Dermis blood vessel endothelial cell (primary cell): ENCODE results near the gene SYNRG. TPM values are rescaled to one million over a fixed set of nuclear protein-coding genes. Genes with fewer than 3 reads are reported as not detected.
A peak's percentile ranks its signal among the peaks of the same experiment; 100 is the strongest.

ENCODE experiments used
- DNase-seq: peaks from one replicate; pipeline ENCODE4 v3.0.0; 2010
- total RNA-seq: library from RNA; depleted of rRNA; stranded (reverse); fragments of >200 nt; gene quantifications from 2 replicates; pipeline ENCODE4 v1.2.3, GENCODE V29; 2014

SYNRG gene
- total RNA-seq, 1 donor from 2014 or later: 16.8 TPM

- DNase-seq: no peak
These were observed 142.7 kb downstream of the SYNRG start for GRCh38 chr17:37466471-37466870.

DNA sequence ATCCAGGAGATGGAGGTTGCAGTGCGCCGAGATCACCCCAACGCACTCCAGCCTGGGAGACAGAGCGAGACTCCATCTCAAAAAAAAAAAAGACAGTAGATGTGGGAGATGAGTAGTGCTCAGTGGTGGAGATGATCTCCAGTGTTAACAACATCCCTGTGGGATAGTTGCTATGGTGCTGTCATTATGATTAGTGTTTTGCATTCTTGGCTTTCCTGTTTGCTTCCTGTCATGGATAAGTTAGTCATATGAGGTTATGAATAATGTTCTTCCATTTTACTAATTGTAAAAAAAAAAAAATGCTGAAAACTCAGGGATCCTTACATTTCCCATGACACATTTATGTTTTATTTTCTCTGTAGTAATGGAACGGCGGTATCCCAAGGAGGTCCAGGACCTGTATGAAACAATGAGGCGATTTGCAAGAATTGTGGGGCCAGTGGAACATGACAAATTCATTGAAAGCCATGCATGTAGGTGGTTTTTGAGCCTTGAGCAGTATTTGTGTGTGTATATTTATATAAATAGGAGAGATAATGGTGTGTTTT lies 144.1 kb downstream of the SYNRG start:
- DNase-seq: peak; percentile 91

Other genes starting within 250 kb of the SYNRG start
- not detected in 2 replicates for gene C17orf78, start 233.4 kb downstream of the SYNRG start, total RNA-seq
- 36.6 and 73.2 TPM in 2 replicates for gene ACACA, start 202.6 kb downstream of the SYNRG start, total RNA-seq
- 22.3 and 22.4 TPM in 2 replicates for gene TADA2A, start 202.5 kb downstream of the SYNRG start, total RNA-seq
- 31.1 and 34.4 TPM in 2 replicates for gene DUSP14, start 119.5 kb downstream of the SYNRG start, total RNA-seq
- 40.0 and 41.0 TPM in 2 replicates for gene DDX52, start 34.0 kb upstream of the SYNRG start, total RNA-seq
- 0.05 and 0.34 TPM in 2 replicates for gene HNF1B, start 135.6 kb upstream of the SYNRG start, total RNA-seq